Activated CD4-positive, alpha-beta T cell treated with anti-CD3 and anti-CD28 coated beads, Interleukin-2, amount 10 ng/mL, durations not matched to agents 24 days and 14 days (primary cell): ENCODE results near the gene DSG3. TPM values are rescaled to one million over a fixed set of nuclear protein-coding genes. Genes with fewer than 3 reads are reported as not detected.

ENCODE experiments used
- DNase-seq: peaks from one replicate; pipeline ENCODE4 v3.0.0; 2022
- H3K27ac Mint-ChIP-seq: one replicate; pipeline ENCODE4 v1.8.0; 2022; ENCODE audit warnings: mild to moderate bottlenecking, mixed read lengths
- H3K27me3 Mint-ChIP-seq: one replicate; pipeline ENCODE4 v1.8.0; 2022; ENCODE audit warnings: mixed read lengths
- H3K36me3 Mint-ChIP-seq: one replicate; pipeline ENCODE4 v1.8.0; 2022; ENCODE audit warnings: low read depth, mild to moderate bottlenecking, mixed read lengths
- H3K4me1 Mint-ChIP-seq: one replicate; pipeline ENCODE4 v1.8.0; 2021; ENCODE audit warnings: mixed read lengths
- H3K4me3 Mint-ChIP-seq: one replicate; pipeline ENCODE4 v1.8.0; 2022; ENCODE audit warnings: mild to moderate bottlenecking, moderate library complexity, mixed read lengths
- H3K9me3 Mint-ChIP-seq: one replicate; pipeline ENCODE4 v1.8.0; 2021; ENCODE audit warnings: mixed read lengths
- intact Hi-C: fragments of 100-400 bp; cut with micrococcal nuclease; formaldehyde crosslinking; loops from one replicate; pipeline ENCODE4 v1.15.1; 2023
- total RNA-seq: library from RNA; stranded (reverse); gene quantifications from 2 replicates; pipeline ENCODE4 v1.2.3, GENCODE V29; 2022

DSG3 gene
- total RNA-seq, 1 donor from 2014 or later = not detected

DNA sequence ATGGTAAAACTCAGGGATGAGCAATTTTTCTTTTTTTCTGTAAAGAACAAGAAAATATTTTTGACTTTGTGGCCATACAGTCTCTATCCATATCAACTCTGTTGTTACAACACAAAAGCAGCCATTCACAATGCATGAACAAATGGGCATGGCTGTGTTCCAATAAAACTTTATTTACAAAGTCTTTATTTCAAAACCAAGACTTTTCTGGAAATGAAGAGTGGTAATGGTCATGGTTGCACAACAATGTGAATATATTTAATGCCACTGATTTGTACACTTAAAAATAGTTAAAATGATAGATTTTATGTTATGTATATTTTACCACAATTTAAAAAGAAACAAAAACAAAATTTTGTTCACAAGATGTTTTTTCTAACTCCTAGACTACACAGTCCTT is 1.6 kb upstream of the DSG3 start:
- no peak overlapping the region for H3K4me3 Mint-ChIP-seq
- no peaks in the 10 kb centered on the region for H3K9me3 Mint-ChIP-seq
- intact Hi-C loops = no loop called here
- H3K27ac Mint-ChIP-seq = no peak overlapping the region
- H3K36me3 Mint-ChIP-seq = no peaks in the 10 kb centered on the region
- H3K4me1 Mint-ChIP-seq = no peaks in the 10 kb centered on the region
- DNase-seq = no peak
- no peaks in the 10 kb centered on the region for H3K27me3 Mint-ChIP-seq

DNA sequence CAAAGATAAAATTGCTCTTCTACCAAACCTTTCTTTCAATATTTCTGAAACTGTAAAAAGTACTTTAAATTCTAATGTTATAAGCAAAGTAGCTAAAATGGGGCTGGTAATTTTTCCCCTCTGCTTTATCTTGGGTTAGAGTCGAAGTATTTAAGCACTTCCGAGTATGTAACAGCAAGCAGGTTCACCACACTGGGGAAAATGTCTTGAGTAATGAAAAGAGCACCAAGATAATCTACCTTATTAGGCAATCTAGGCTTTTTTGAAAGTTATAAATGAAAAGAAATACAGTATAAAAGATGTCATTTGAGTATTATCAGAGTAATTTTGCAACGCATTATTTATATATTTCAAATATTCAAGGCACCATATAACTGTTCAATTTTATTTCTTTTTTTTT is 687 bp upstream of the DSG3 start:
- Mint-ChIP-seq H3K36me3 (no peaks in the 10 kb centered on the region), H3K4me1 (no peaks in the 10 kb centered on the region), H3K4me3 (no peak overlapping the region), H3K27me3 (no peaks in the 10 kb centered on the region), H3K27ac (no peak overlapping the region), H3K9me3 (no peaks in the 10 kb centered on the region)
- intact Hi-C loops = no loop called here
- no peak for DNase-seq

DNA sequence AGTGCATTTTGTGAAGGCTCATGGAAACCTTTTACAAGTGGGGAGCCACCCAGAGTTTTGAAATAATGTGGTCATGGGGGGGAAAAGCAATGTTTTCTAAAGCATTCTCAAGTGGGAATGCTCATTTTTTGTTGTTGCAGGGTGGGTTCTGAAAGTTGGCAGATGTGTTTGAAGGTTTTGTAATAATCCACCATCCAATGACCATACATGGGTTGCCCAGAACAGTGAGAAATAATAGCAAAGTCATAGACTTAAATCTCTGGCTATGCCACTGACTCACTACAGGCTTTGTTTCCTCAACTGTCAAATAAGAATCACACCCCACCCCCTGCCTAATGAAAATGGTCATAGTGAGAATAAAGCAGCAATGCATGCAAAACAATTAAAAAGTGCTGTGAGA is 2.9 kb downstream of the DSG3 start:
- DNase-seq = no peak
- Mint-ChIP-seq H3K4me3 (no peak overlapping the region), H3K27ac (no peak overlapping the region), H3K4me1 (no peaks in the 10 kb centered on the region), H3K9me3 (no peaks in the 10 kb centered on the region), H3K27me3 (no peaks in the 10 kb centered on the region), H3K36me3 (no peaks in the 10 kb centered on the region)
- intact Hi-C loops = no loop called here

DNA sequence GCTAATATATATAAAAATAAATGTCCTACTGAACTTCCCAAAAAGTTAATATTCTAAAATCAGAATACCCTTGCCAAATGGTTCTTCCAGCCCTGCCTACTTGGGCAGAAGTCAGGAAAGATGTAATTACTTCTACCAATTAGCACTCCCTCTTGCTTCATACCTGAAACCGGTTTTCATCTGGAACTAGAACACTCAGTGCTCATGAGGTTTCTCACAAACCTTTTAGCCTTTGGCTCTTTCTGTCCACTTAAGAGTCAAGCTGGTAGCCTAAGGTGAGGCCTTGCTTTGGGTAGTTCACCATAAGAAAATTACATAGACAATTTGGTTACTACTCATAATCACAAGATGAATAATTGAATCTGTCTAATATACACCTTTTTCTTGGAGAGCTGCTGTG is 4.1 kb downstream of the DSG3 start:
- Mint-ChIP-seq H3K36me3 (no peaks in the 10 kb centered on the region), H3K4me3 (no peak overlapping the region), H3K27me3 (no peaks in the 10 kb centered on the region), H3K27ac (no peak overlapping the region), H3K9me3 (no peaks in the 10 kb centered on the region), H3K4me1 (no peaks in the 10 kb centered on the region)
- intact Hi-C loops = no loop called here
- no peak for DNase-seq

DNA sequence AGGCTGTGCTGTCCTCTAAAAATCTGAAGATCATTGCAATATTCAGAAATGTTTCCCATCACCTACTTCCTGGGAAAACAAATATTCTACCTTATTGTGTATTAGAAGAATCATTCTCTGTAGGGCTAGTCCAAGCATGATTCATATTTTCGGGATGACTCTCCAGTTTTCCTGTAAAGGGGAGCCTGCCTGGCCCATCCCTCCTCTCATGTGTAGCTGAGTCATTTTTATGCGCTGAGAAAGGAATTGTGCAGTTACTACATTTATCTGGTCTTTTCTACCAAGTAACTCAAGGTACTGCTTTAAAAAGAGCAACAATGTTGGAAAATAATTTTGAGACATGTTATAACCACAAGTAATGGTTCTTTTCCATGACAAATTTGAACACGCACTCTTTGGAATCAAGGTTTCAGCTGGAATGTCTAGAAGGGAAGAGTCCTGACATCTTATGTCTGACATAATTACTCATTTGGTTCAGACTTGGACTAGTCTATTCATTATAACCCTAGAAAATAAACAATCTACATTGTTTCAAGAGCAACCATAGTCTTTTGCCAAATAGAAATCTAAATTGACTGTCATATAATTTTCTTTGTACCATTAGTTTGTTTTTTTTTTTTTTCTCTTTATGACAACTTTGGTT is 6.6 kb downstream of the DSG3 start:
- H3K4me1 Mint-ChIP-seq = no peaks in the 10 kb centered on the region
- H3K27me3 Mint-ChIP-seq = no peaks in the 10 kb centered on the region
- no peaks in the 10 kb centered on the region for H3K9me3 Mint-ChIP-seq
- no peak overlapping the region for H3K4me3 Mint-ChIP-seq
- DNase-seq = no peak
- intact Hi-C loops = no loop called here
- no peaks in the 10 kb centered on the region for H3K36me3 Mint-ChIP-seq
- no peak overlapping the region for H3K27ac Mint-ChIP-seq

DNA sequence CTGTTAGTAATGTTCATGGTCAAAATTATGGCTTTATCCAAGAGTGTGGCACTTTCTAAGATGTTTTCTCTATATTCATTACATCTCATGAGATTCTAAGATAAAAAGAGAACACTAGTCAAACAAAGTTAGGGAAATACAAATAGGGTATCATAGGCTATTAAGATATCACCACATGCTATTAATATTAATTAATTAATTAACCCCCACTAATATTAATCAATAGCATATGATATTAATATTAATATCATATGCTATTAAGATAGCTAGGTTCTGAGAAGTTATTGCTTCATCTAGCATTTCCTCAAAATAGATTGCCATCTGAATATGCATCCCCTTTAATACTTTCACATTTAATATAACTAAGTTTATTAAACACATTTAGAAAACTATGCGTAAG is 22.1 kb downstream of the DSG3 start:
- no peaks in the 10 kb centered on the region for H3K27me3 Mint-ChIP-seq
- H3K36me3 Mint-ChIP-seq = no peaks in the 10 kb centered on the region
- intact Hi-C loops = no loop called here
- no peaks in the 10 kb centered on the region for H3K9me3 Mint-ChIP-seq
- H3K4me1 Mint-ChIP-seq = no peaks in the 10 kb centered on the region
- no peak overlapping the region for H3K27ac Mint-ChIP-seq
- H3K4me3 Mint-ChIP-seq = no peak overlapping the region
- DNase-seq = no peak

DNA sequence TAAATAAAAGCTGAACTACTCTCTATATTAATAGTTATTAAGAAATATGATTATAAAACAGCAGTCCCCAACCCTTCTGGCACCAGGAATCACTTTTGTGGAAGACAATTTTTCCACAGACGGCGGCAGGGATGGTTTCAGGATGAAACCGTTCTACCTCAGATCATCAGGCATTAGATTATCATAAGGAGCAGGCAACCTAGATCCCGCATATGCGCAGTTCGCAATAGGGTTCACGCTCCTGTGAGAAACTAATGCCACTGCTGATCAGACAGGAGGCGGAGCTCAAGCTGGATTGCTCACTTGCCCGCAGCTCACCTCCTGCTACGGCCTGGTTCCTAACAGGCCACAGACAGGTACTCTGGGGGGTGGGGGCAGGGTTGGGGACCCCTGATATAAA is 31.1 kb downstream of the DSG3 start:
- peak; percentile 17 for DNase-seq
- no peak overlapping the region for H3K27ac Mint-ChIP-seq
- no peaks in the 10 kb centered on the region for H3K4me1 Mint-ChIP-seq

DNA sequence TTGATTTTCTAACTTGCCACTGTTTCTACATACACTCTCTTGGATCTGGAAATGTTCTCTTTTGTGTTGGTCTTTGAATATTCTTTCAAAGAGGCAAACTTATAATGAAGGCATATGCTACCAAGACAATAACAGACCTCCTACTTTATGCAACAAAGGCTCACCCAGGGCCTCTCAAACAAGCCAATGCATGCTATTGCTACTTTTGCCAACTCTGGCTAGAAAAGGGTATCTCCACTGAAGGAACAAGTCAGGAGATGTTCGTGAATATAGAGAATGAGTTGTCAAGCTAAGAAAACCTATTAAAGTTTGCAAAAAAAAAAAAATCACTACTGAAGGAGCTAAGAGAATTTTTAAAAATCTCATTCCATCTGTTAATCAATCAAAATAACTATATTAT is 34.5 kb downstream of the DSG3 start:
- intact Hi-C loops = no loop called here
- Mint-ChIP-seq H3K27me3 (peaks cover 1% of the 10 kb centered on the region), H3K4me1 (no peaks in the 10 kb centered on the region), H3K9me3 (no peaks in the 10 kb centered on the region), H3K27ac (no peak overlapping the region), H3K36me3 (no peaks in the 10 kb centered on the region), H3K4me3 (no peak overlapping the region)
- DNase-seq = no peak

More for the DNA sequence above, 31.1 kb downstream of the DSG3 start:
- Mint-ChIP-seq H3K27me3 (no peaks in the 10 kb centered on the region), H3K4me3 (no peak overlapping the region), H3K9me3 (no peaks in the 10 kb centered on the region), H3K36me3 (no peaks in the 10 kb centered on the region)
- intact Hi-C loops = no loop called here

DNA sequence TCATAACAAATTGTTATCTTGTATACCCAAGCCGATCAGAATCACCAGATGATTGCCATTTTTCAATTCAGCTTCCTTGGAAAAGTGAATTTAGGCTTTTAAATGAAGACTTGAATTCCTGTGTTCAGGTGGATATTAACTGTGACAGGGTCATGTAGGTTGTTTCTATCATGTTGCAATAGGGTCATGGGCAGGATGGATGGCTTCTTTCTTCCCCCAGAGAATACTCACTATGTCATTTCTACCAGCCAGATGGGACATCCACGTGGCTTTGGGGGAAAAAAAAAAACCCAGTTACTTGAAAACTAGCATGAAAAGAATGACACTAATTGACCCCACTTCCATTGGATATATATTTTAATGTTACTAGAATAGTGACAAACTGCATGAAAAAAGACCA is 35.9 kb downstream of the DSG3 start:
- Mint-ChIP-seq H3K4me3 (no peak overlapping the region), H3K9me3 (no peaks in the 10 kb centered on the region), H3K4me1 (no peaks in the 10 kb centered on the region), H3K36me3 (no peaks in the 10 kb centered on the region), H3K27me3 (peaks cover 1% of the 10 kb centered on the region), H3K27ac (no peak overlapping the region)
- no peak for DNase-seq
- intact Hi-C loops = no loop called here

DNA sequence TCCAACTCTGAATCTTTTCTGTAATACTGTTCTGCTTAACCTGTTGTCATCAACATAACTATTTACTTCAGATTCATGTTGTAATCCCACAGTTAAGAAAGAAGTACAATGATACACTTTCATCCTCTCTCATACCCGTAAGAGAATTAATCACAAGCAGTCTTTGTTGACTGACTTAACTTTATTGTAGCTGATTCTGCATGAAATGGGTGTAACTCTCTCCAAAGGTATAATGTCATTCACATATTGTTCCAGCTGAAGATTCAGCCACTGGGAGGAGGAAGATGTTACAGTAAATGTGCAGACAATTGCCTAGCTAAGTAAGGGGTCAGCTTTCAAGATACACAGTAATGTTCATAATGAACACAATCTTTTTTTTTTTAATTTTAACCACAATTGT is 36.9 kb downstream of the DSG3 start:
- no peak overlapping the region for H3K4me3 Mint-ChIP-seq
- H3K27ac Mint-ChIP-seq = no peak overlapping the region
- no peaks in the 10 kb centered on the region for H3K9me3 Mint-ChIP-seq
- no peak for DNase-seq
- H3K4me1 Mint-ChIP-seq = no peaks in the 10 kb centered on the region
- H3K27me3 Mint-ChIP-seq = peaks cover 1% of the 10 kb centered on the region
- intact Hi-C loops = no loop called here
- H3K36me3 Mint-ChIP-seq = no peaks in the 10 kb centered on the region

DNA sequence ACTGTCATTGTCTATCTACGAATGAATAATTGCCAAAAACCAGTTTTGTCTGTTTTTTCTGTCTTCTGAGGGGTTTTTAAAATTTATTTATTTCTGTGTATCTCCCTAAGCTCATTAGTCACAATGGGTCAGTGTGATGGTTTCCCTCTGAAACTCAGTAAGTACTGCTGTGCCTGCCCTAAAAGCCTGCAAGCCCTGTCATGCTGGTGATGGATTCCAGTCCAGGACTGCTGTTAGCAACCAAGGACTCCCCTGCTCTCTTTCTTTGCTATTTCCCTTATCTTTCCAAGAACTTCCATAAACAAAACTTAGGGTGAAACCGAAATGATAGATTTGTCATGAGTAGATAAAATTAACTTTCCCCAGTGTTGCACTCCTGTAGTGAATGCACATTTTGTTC is 38.6 kb downstream of the DSG3 start:
- intact Hi-C loops = no loop called here
- H3K4me3 Mint-ChIP-seq = no peak overlapping the region
- no peak for DNase-seq
- H3K4me1 Mint-ChIP-seq = no peaks in the 10 kb centered on the region
- H3K9me3 Mint-ChIP-seq = no peaks in the 10 kb centered on the region
- H3K27ac Mint-ChIP-seq = no peak overlapping the region
- peaks cover 1% of the 10 kb centered on the region for H3K27me3 Mint-ChIP-seq
- no peaks in the 10 kb centered on the region for H3K36me3 Mint-ChIP-seq

DNA sequence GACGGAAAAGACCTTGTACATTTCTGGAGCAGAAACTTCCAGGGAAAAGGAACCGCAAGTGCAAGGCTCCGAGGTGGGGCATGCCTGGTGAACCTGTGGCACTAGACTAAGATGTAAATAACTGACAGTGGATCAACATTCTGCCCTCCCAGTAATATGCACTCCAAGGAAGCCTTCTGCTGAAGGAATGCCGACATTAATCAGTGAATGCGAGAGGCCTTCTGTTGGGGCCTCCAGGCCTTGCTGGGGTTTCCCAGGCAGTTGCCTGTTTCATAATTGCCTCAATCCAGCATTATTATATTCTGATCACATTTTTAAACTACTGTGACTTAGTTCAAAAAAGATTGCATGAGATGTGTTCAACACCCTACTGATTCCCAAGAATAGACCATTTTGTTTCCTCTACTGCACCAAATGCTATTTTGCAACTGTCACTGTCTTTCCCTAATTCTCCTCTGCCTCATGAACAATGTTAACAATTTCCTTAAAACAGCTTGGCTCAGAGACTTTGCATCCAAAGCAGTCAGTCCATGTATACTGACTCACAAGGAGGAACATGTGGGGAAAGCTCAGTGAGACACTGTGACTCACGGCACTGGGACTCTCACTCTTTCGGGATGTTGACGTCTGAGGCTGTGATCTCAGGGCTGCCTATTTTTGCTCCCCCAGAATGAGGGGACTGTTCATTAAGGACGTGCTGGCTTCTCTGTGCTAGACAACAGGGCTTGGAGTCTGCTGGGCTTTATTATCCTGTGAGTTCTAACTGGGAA is 39.9 kb downstream of the DSG3 start:
- DNase-seq = no peak
- H3K36me3 Mint-ChIP-seq = no peaks in the 10 kb centered on the region
- H3K4me1 Mint-ChIP-seq = no peaks in the 10 kb centered on the region
- H3K27me3 Mint-ChIP-seq = peaks cover 1% of the 10 kb centered on the region
- H3K4me3 Mint-ChIP-seq = no peak overlapping the region
- no peak overlapping the region for H3K27ac Mint-ChIP-seq
- H3K9me3 Mint-ChIP-seq = no peaks in the 10 kb centered on the region
- intact Hi-C loops = no loop called here

DNA sequence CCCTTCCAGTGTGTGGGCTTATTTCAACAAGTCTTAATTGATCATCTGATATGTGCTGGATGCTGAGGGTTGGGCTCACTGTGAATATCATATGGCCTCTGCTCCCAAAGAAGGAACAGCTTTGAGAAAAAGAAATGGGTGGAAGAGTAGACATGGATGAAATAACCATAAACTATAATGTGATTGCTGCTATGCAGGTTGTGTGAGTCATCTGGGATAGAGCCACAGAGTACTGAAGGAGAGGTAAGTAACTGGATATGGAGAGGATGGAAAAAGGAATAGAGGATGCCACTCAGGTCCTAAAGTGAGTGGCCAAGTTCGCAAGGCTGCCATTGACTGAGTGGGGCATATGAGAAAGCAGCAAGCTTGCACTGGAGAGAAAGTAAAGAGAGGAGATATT is 41.8 kb downstream of the DSG3 start:
- intact Hi-C loops = no loop called here
- Mint-ChIP-seq H3K27me3 (no peaks in the 10 kb centered on the region), H3K36me3 (no peaks in the 10 kb centered on the region), H3K27ac (no peak overlapping the region), H3K4me3 (no peak overlapping the region), H3K4me1 (no peaks in the 10 kb centered on the region), H3K9me3 (no peaks in the 10 kb centered on the region)
- no peak for DNase-seq

DNA sequence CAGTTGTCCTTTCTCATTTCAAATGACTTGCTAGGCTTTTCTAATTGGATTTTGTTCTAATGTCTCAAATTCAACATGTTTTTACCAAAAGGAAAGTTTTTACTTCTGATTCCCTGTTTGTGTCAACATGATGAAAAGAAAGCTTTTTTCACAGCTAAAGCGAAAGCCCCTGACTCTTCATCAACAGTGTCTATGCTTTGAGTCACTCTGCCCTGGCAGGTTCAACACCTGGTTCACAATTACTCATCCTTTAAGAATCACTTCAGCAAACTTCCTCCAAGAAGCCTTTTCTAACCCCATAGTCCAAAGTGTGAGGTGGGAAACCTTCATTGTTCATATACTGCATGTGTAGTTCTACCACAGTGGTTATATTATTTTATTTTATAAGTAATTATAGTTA is 42.8 kb downstream of the DSG3 start:
- intact Hi-C loops = no loop called here
- Mint-ChIP-seq H3K27ac (no peak overlapping the region), H3K9me3 (no peaks in the 10 kb centered on the region), H3K27me3 (no peaks in the 10 kb centered on the region), H3K4me1 (no peaks in the 10 kb centered on the region), H3K4me3 (no peak overlapping the region), H3K36me3 (no peaks in the 10 kb centered on the region)
- DNase-seq = no peak

DNA sequence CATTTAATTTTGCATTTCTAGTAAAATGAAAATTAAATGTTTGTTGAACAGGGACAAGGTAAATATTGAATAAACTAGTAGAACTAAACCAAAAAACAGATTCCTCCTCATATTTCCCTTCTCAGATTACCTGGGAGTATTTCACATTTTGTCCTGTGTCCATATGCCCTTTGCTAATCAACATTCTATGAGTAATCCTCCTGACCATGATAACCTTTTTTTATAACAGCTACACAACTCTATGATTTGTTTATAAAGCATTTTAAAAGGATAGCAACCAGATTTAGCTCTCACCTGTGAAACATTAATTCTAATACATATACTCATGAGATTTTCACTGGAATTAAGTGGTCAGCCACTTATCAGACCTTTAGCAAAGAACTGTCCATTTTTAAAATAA is 43.3 kb downstream of the DSG3 start:
- no peaks in the 10 kb centered on the region for H3K36me3 Mint-ChIP-seq
- no peak overlapping the region for H3K27ac Mint-ChIP-seq
- intact Hi-C loops = no loop called here
- H3K27me3 Mint-ChIP-seq = no peaks in the 10 kb centered on the region
- DNase-seq = no peak
- H3K4me1 Mint-ChIP-seq = no peaks in the 10 kb centered on the region
- no peaks in the 10 kb centered on the region for H3K9me3 Mint-ChIP-seq
- H3K4me3 Mint-ChIP-seq = no peak overlapping the region
